IgD-negative memory B cell (primary cell): ENCODE measurements around the gene MAP3K21. TPM values are rescaled to one million over a fixed set of nuclear protein-coding genes. Genes with fewer than 3 reads are reported as not detected.
A peak's percentile ranks its signal among the peaks of the same experiment; 100 is the strongest.

ENCODE experiments used
- H3K27ac Mint-ChIP-seq, 3 donors: one replicate each; pipeline ENCODE4 v1.8.0; 2020 to 2022; ENCODE audit warnings: mild to moderate bottlenecking in 3 of 3, mixed read lengths in 3 of 3, moderate library complexity in 1 of 3
- H3K27me3 Mint-ChIP-seq: one replicate; pipeline ENCODE4 v1.8.0; 2021; ENCODE audit warnings: mixed read lengths
- H3K36me3 Mint-ChIP-seq: one replicate; pipeline ENCODE4 v1.8.0; 2020; ENCODE audit warnings: mild to moderate bottlenecking, mixed read lengths
- H3K4me1 Mint-ChIP-seq, 3 donors: one replicate each; pipeline ENCODE4 v1.8.0; 2020 to 2022; ENCODE audit warnings: mixed read lengths in 3 of 3, mild to moderate bottlenecking in 1 of 3
- H3K4me3 Mint-ChIP-seq, 4 donors: one replicate each; pipeline ENCODE4 v1.8.0; 2020 to 2022; ENCODE audit warnings: mild to moderate bottlenecking in 4 of 4, mixed read lengths in 4 of 4, moderate library complexity in 3 of 4
- H3K9me3 Mint-ChIP-seq, 3 donors: one replicate each; pipeline ENCODE4 v1.8.0; 2020 to 2021; ENCODE audit warnings: mixed read lengths in 3 of 3, mild to moderate bottlenecking in 1 of 3
- polyA plus RNA-seq: library from polyadenylated mRNA; unstranded; fragments of 300-500 nt; fragmentation: Illumina TruSeq; gene quantifications from one replicate; pipeline ENCODE4 v1.2.3, GENCODE V29; 2021

Gene MAP3K21
- polyA plus RNA-seq, 1 donor from 2014 or later, result not detected

GRCh38 chr1:233336554-233337456, 9.3 kb downstream of the MAP3K21 start:
- Mint-ChIP-seq H3K36me3 (peaks cover 4% of the 10 kb centered on the region), H3K4me3 (no peak overlapping the region), H3K27me3 (peaks cover 13% of the 10 kb centered on the region), H3K27ac (no peak overlapping the region), H3K9me3 (no peaks in the 10 kb centered on the region), H3K4me1 (peaks cover 0 to 7% (median 4%) of the 10 kb centered on the region in 3 donors)

- Mint-ChIP-seq H3K9me3 (no peaks in the 10 kb centered on the region), H3K36me3 (peaks cover 4% of the 10 kb centered on the region), H3K27ac (no peak overlapping the region), H3K4me1 (peaks cover 0 to 7% (median 4%) of the 10 kb centered on the region in 3 donors), H3K27me3 (peaks cover 16% of the 10 kb centered on the region), H3K4me3 (no peak overlapping the region)
These were observed 10.0 kb downstream of the MAP3K21 start for GRCh38 chr1:233337505-233337904.

GRCh38 chr1:233338102-233338501, 10.6 kb downstream of the MAP3K21 start:
- H3K4me1 Mint-ChIP-seq, result peaks cover 0 to 7% (median 4%) of the 10 kb centered on the region in 3 donors
- no peaks in the 10 kb centered on the region for H3K9me3 Mint-ChIP-seq
- H3K27me3 Mint-ChIP-seq, result peaks cover 16% of the 10 kb centered on the region
- no peak overlapping the region for H3K4me3 Mint-ChIP-seq
- peaks cover 4% of the 10 kb centered on the region for H3K36me3 Mint-ChIP-seq
- H3K27ac Mint-ChIP-seq, result no peak overlapping the region

- Mint-ChIP-seq H3K4me3 (no peak overlapping the region), H3K4me1 (peaks cover 0 to 7% (median 4%) of the 10 kb centered on the region in 3 donors), H3K27ac (no peak overlapping the region), H3K27me3 (peaks cover 18% of the 10 kb centered on the region), H3K36me3 (peaks cover 4% of the 10 kb centered on the region), H3K9me3 (peaks cover 0 to 1% (median 0%) of the 10 kb centered on the region in 3 donors)
These were observed 12.6 kb downstream of the MAP3K21 start for GRCh38 chr1:233340031-233340555.

- no peak overlapping the region for H3K4me3 Mint-ChIP-seq
- peaks cover 4% of the 10 kb centered on the region for H3K36me3 Mint-ChIP-seq
- H3K27me3 Mint-ChIP-seq, result peaks cover 18% of the 10 kb centered on the region
- no peak overlapping the region for H3K27ac Mint-ChIP-seq
- H3K9me3 Mint-ChIP-seq, result peaks cover 0 to 1% (median 0%) of the 10 kb centered on the region in 3 donors
- peaks cover 0 to 7% (median 4%) of the 10 kb centered on the region in 3 donors for H3K4me1 Mint-ChIP-seq
These were observed 13.5 kb downstream of the MAP3K21 start for GRCh38 chr1:233340966-233341516.

GRCh38 chr1:233342086-233342485, 14.6 kb downstream of the MAP3K21 start:
- Mint-ChIP-seq H3K4me1 (peaks cover 0 to 7% (median 4%) of the 10 kb centered on the region in 3 donors), H3K9me3 (peaks cover 0 to 1% (median 0%) of the 10 kb centered on the region in 3 donors), H3K27me3 (peaks cover 18% of the 10 kb centered on the region), H3K27ac (no peak overlapping the region), H3K36me3 (peaks cover 4% of the 10 kb centered on the region), H3K4me3 (no peak overlapping the region)

GRCh38 chr1:233343262-233343661, 15.7 kb downstream of the MAP3K21 start:
- Mint-ChIP-seq H3K27ac (no peak overlapping the region), H3K4me3 (no peak overlapping the region), H3K36me3 (peaks cover 4% of the 10 kb centered on the region), H3K9me3 (peaks cover 0 to 1% (median 0%) of the 10 kb centered on the region in 3 donors), H3K27me3 (peaks cover 12% of the 10 kb centered on the region), H3K4me1 (peaks cover 0 to 7% (median 4%) of the 10 kb centered on the region in 3 donors)

- Mint-ChIP-seq H3K27ac (no peak overlapping the region), H3K27me3 (peaks cover 3% of the 10 kb centered on the region), H3K36me3 (no peaks in the 10 kb centered on the region), H3K9me3 (peaks cover 0 to 1% (median 0%) of the 10 kb centered on the region in 3 donors), H3K4me3 (no peak overlapping the region), H3K4me1 (no peaks in the 10 kb centered on the region)
These were observed 19.8 kb downstream of the MAP3K21 start for GRCh38 chr1:233347338-233347737.

GRCh38 chr1:233349137-233349536, 21.6 kb downstream of the MAP3K21 start:
- Mint-ChIP-seq H3K36me3 (no peaks in the 10 kb centered on the region), H3K27ac (no peak overlapping the region), H3K4me3 (no peak overlapping the region), H3K27me3 (no peaks in the 10 kb centered on the region), H3K4me1 (no peaks in the 10 kb centered on the region), H3K9me3 (no peaks in the 10 kb centered on the region)

GRCh38 chr1:233354983-233355382, 27.5 kb downstream of the MAP3K21 start:
- no peak overlapping the region for H3K4me3 Mint-ChIP-seq
- H3K4me1 Mint-ChIP-seq, result peaks cover 5 to 16% (median 14%) of the 10 kb centered on the region in 3 donors
- H3K9me3 Mint-ChIP-seq, result peaks cover 0 to 5% (median 2%) of the 10 kb centered on the region in 3 donors
- H3K27ac Mint-ChIP-seq, result no peak overlapping the region
- H3K36me3 Mint-ChIP-seq, result peaks cover 2% of the 10 kb centered on the region
- no peaks in the 10 kb centered on the region for H3K27me3 Mint-ChIP-seq

GRCh38 chr1:233355841-233356704, 28.5 kb downstream of the MAP3K21 start:
- no peak overlapping the region for H3K4me3 Mint-ChIP-seq
- peaks cover 5 to 16% (median 14%) of the 10 kb centered on the region in 3 donors for H3K4me1 Mint-ChIP-seq
- no peak overlapping the region for H3K27ac Mint-ChIP-seq
- peaks cover 0 to 5% (median 2%) of the 10 kb centered on the region in 3 donors for H3K9me3 Mint-ChIP-seq
- H3K36me3 Mint-ChIP-seq, result peaks cover 2% of the 10 kb centered on the region
- no peaks in the 10 kb centered on the region for H3K27me3 Mint-ChIP-seq

GRCh38 chr1:233356705-233356987, 29.1 kb downstream of the MAP3K21 start:
- Mint-ChIP-seq H3K27ac (no peak overlapping the region), H3K9me3 (peaks cover 0 to 5% (median 2%) of the 10 kb centered on the region in 3 donors), H3K36me3 (peaks cover 2% of the 10 kb centered on the region), H3K4me1 (peaks cover 5 to 16% (median 14%) of the 10 kb centered on the region in 3 donors), H3K27me3 (no peaks in the 10 kb centered on the region), H3K4me3 (no peak overlapping the region)

GRCh38 chr1:233357595-233358397, 30.3 kb downstream of the MAP3K21 start:
- no peak overlapping the region for H3K27ac Mint-ChIP-seq
- H3K27me3 Mint-ChIP-seq, result no peaks in the 10 kb centered on the region
- peaks cover 5 to 16% (median 14%) of the 10 kb centered on the region in 3 donors for H3K4me1 Mint-ChIP-seq
- peaks cover 2% of the 10 kb centered on the region for H3K36me3 Mint-ChIP-seq
- H3K4me3 Mint-ChIP-seq, result peak overlapping the region in 1 of 4 donors; percentile 76
- peaks cover 0 to 5% (median 2%) of the 10 kb centered on the region in 3 donors for H3K9me3 Mint-ChIP-seq

GRCh38 chr1:233359431-233359830, 31.9 kb downstream of the MAP3K21 start:
- Mint-ChIP-seq H3K27ac (no peak overlapping the region), H3K27me3 (no peaks in the 10 kb centered on the region), H3K9me3 (peaks cover 0 to 5% (median 2%) of the 10 kb centered on the region in 3 donors), H3K4me3 (no peak overlapping the region), H3K36me3 (peaks cover 2% of the 10 kb centered on the region), H3K4me1 (peaks cover 5 to 16% (median 14%) of the 10 kb centered on the region in 3 donors)
